C4-2B (cell line): ENCODE data around the gene LSM2.
A peak's percentile ranks its signal among the peaks of the same experiment; 100 is the strongest.
"Not testable (repeated sequence)": the region's sequence is repeated elsewhere in the genome, so short reads cannot be mapped to it uniquely, and the experiment has no call there.

Experiments
- H3K27ac ChIP-seq: fragments of 450-650 bp; 2 replicates; pipeline ENCODE4 v1.5.1; 2017
- CTCF ChIP-seq: fragments of 450-650 bp; conservative IDR thresholded peaks from 2 replicates; pipeline ENCODE4 v1.5.1; 2017; ENCODE audit warnings: mild to moderate bottlenecking
- ZFX ChIP-seq: fragments of 450-650 bp; IDR thresholded peaks from 2 replicates; pipeline ENCODE4 v1.6.1; 2017

The LSM2 gene

DNA sequence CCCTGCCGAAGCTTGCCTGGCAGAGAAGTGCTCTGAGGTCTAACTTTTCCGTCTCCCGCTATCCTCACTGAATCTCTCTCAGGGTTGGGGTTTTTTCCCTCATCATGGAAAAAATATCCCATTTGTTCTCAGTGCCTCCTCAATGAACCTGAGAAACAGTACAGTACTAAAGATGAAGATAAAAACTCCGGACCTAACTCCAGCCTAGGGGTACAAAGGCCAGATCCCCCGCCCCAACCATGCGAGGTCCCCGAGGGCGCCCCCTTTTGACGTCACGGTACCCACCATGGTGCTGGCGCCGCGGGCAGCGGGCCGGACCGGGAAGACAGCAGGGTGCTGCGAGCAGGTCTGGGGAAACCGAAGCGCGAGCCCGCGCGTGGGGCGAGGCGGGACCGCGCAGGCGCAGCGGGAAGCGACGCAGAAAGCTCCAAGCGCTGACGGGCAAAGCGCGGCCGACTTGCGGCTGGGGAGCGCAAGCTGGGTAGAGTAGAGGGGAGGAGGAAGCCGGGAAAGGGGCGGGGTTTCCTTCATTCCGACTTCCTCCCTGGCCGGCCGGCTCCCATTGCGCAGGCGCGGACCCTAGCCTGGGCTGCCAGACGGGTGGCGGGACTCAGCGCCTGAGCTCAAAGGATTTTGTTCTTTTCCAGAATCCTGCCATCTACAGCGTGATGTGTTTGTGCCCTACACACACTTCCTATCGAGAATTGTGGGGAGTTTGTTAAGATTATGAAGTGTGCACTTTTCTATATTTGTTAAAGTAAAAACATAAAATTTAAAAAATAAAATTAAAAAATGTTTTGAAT, at the start of gene LSM2:
Gene LSM2 (minus strand): TSS at position 497 of the 803 bp plus-strand sequence. CDS start 209 bp downstream, at position 288.
- TF ChIP-seq CTCF = no peak
- TF ChIP-seq ZFX = peak; percentile 21; the same call in 1 of the 2 replicates

DNA sequence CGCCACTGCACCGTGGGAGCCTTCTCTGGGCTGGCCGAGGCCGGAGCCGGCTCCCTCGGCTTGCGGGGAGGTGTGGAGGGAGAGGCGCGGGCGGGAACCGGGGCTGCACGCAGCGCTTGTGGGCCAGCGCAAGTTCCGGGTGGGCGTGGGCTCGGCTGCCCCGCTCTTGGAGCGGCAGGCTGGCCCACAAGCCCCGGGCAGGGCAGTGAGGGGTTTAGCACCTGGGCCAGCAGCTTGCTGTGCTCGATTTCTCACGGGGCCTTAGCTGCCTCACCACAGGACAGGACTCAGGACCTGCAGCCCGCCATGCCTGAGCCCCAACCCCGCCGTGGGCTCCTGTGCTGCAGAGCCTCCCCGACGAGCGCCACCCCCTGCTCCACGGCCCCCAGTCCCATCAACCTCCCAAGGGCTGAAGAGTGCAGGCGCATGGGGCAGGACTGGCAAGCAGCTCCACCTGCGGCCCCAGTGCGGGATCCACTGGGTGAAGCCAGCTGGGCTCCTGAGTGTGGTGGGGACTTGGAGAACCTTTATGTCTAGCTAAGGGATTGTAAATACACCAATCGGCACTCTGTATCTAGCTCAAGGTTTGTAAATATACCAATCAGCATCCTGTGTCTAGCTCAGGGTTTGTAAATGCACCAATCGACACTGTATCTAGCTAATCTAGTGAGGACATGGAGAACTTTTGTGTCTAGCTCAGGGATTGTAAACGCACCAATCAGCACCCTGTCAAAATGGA, 45.4 kb upstream of the LSM2 start:
- not testable (repeated sequence) for H3K27ac ChIP-seq

More for the DNA sequence above, at the start of gene LSM2:
- peak within 1 kb of the TSS; percentile 89 for H3K27ac ChIP-seq

GRCh38 chr6:31851485-31851832, 44.7 kb upstream of the LSM2 start:
- no peak for TF ChIP-seq CTCF
- TF ChIP-seq ZFX = no peak
- no peak overlapping the region for H3K27ac ChIP-seq

- TF ChIP-seq CTCF (no peak), ZFX (no peak)
- no peak overlapping the region for H3K27ac ChIP-seq
Observed at GRCh38 chr6:31850765-31851484, 44.2 kb upstream of the LSM2 start.

DNA sequence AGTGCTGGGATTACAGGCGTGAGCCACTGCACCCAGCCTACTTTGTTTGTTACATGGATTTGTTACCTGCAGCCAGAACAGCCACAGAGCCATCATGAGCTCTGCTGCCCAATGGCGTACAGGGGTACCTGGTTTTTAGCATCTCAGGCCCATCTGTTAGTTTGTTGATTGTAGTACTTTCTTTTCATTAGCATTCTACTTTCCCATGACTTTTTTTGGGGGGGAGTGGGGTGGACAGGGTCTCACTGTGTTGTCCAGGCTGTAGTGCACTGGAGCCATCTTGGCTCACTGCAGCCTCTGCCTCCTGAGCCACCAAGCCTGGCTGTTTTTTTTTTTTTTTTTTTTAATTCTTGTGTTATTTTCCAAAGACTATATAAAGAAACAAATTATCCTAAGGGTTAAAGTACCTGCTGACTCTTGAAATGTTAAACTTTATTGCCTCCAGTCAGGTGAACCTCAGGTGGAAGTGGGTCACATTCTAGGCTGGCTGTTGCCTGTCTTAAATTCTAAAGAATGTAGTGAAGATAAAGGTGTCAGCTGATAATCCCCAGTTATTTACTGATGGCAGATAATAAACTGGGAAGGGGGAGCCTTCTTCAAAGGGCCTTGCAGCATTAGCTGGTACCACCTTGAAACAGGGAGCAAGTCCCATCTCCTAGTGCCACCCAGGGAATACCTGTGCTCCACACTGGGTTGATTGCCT, 40.7 kb upstream of the LSM2 start:
- no peak overlapping the region for H3K27ac ChIP-seq

GRCh38 chr6:31844507-31844906, 37.7 kb upstream of the LSM2 start:
- no peak for TF ChIP-seq ZFX
- no peak for TF ChIP-seq CTCF

More for the DNA sequence above, 40.7 kb upstream of the LSM2 start:
- TF ChIP-seq ZFX (no peak), CTCF (no peak)

GRCh38 chr6:31842053-31842452, 35.3 kb upstream of the LSM2 start:
- TF ChIP-seq ZFX = no peak
- no peak for TF ChIP-seq CTCF
- H3K27ac ChIP-seq = no peak overlapping the region

More at GRCh38 chr6:31844507-31844906, 37.7 kb upstream of the LSM2 start:
- no peak overlapping the region for H3K27ac ChIP-seq

- not testable (repeated sequence) for H3K27ac ChIP-seq
Observed at GRCh38 chr6:31839779-31840126, 33.0 kb upstream of the LSM2 start.
